Measurements from ENCODE around the gene C1QTNF8.

Gene C1QTNF8

GRCh38 chr16:1109648-1110047 lies 13.6 kb upstream of the C1QTNF8 start:
- DNase-seq (ENCODE audit: low spot score) = no peak

- no peak for DNase-seq (ENCODE audit: low spot score)
Measured at GRCh38 chr16:1108299-1109252, 12.5 kb upstream of the C1QTNF8 start.

- no peak for DNase-seq (ENCODE audit: low spot score)
Measured at GRCh38 chr16:1107731-1108130, 11.7 kb upstream of the C1QTNF8 start.

GRCh38 chr16:1107141-1107540 lies 11.1 kb upstream of the C1QTNF8 start:
- DNase-seq (ENCODE audit: low spot score) = no peak

GRCh38 chr16:1106659-1107058 lies 10.6 kb upstream of the C1QTNF8 start:
- DNase-seq (ENCODE audit: low spot score) = no peak

- DNase-seq (ENCODE audit: low spot score) = peak; percentile 60
Measured at GRCh38 chr16:1105888-1106620, 10.0 kb upstream of the C1QTNF8 start.

GRCh38 chr16:1103636-1103980 lies 7.6 kb upstream of the C1QTNF8 start:
- DNase-seq (ENCODE audit: low spot score) = no peak

- DNase-seq (ENCODE audit: low spot score) = peak; percentile 64
Measured at GRCh38 chr16:1102921-1103635, 7.0 kb upstream of the C1QTNF8 start.

- DNase-seq (ENCODE audit: low spot score) = no peak
Measured at GRCh38 chr16:1102333-1102700, 6.3 kb upstream of the C1QTNF8 start.

- DNase-seq (ENCODE audit: low spot score) = no peak
Measured at GRCh38 chr16:1101573-1102332, 5.7 kb upstream of the C1QTNF8 start.

GRCh38 chr16:1101133-1101532 lies 5.1 kb upstream of the C1QTNF8 start:
- DNase-seq (ENCODE audit: low spot score) = no peak

- no peak for DNase-seq (ENCODE audit: low spot score)
Measured at GRCh38 chr16:1100084-1100800, 4.2 kb upstream of the C1QTNF8 start.

- no peak for DNase-seq (ENCODE audit: low spot score)
Measured at GRCh38 chr16:1099189-1100083, 3.4 kb upstream of the C1QTNF8 start.

- DNase-seq (ENCODE audit: low spot score) = no peak
Measured at GRCh38 chr16:1098266-1098991, 2.4 kb upstream of the C1QTNF8 start.

- DNase-seq (ENCODE audit: low spot score) = no peak
Measured at GRCh38 chr16:1097800-1098199, 1.8 kb upstream of the C1QTNF8 start.

GRCh38 chr16:1097156-1097555 lies 1.1 kb upstream of the C1QTNF8 start:
- peak; percentile 88 for DNase-seq (ENCODE audit: low spot score)

GRCh38 chr16:1095450-1096168 lies 435 bp downstream of the C1QTNF8 start:
- no peak for DNase-seq (ENCODE audit: low spot score)

- peak; percentile 39 for DNase-seq (ENCODE audit: low spot score)
Measured at GRCh38 chr16:1094601-1095449, 1.2 kb downstream of the C1QTNF8 start.
